IMR-90 (cell line): Measurements from ENCODE around the gene ADORA2A. TPM values are rescaled to one million over a fixed set of nuclear protein-coding genes. Genes with fewer than 3 reads are reported as not detected.

Source experiments
- ATAC-seq: fragments of 200-7000 bp; cut with Tn5 transposase; 2 replicates; pipeline ENCODE4 v1.9.1; 2020; ENCODE audit warnings: low read depth, mild to moderate bottlenecking, moderate library complexity
- BruUV-seq: library from RNA; stranded (reverse); fragments of 400-500 nt; replicated peaks from 2 replicates; lab custom pipeline; 2021; lab: Mats Ljungman, UMichigan
- CTCF ChIA-PET: fragments of 300-600 bp; formaldehyde crosslinking; extraction: SDS; loops from one replicate; lab custom pipeline; 2021; ENCODE audit warnings: antibody characterized with exemption; lab: Yijun Ruan, JAX
- POLR2A ChIA-PET: fragments of 300-600 bp; sonication (Branson Sonifier 250); formaldehyde crosslinking; loops from one replicate; lab custom pipeline; 2022; ENCODE audit warnings: antibody characterized with exemption; ENCODE audit not compliant: unreplicated experiment; lab: Charles Lee
- DNase-seq: peaks from one replicate; pipeline ENCODE4 v3.0.0; 2013
- H2AFZ ChIP-seq: replicated peaks from 2 replicates; pipeline ENCODE3; 2013; ENCODE audit warnings: low read length, mild to moderate bottlenecking; ENCODE audit not compliant: poor library complexity
- H2AK5ac ChIP-seq: 2 replicates; pipeline ENCODE4 v1.6.1; 2013; ENCODE audit warnings: low read depth, low read length, inconsistent platforms
- H2AK9ac ChIP-seq: replicated peaks from 2 replicates; pipeline ENCODE3; 2013; ENCODE audit warnings: mild to moderate bottlenecking, low read depth, low read length, moderate library complexity; ENCODE audit not compliant: poor library complexity
- H2BK120ac ChIP-seq: 2 replicates; pipeline ENCODE4 v1.6.1; 2013; ENCODE audit warnings: low read depth, low read length, inconsistent platforms
- H2BK15ac ChIP-seq: 3 replicates; pipeline ENCODE4 v1.6.1; 2013; ENCODE audit warnings: low read depth, low read length, inconsistent platforms
- H2BK20ac ChIP-seq: 2 replicates; pipeline ENCODE4 v1.6.1; 2013; ENCODE audit warnings: low read depth, mild to moderate bottlenecking, inconsistent platforms, low read length, moderate library complexity
- H2BK5ac ChIP-seq: 2 replicates; pipeline ENCODE4 v1.6.1; 2013; ENCODE audit warnings: mild to moderate bottlenecking, low read depth, low read length, inconsistent platforms; ENCODE audit not compliant: poor library complexity, severe bottlenecking
- H3K14ac ChIP-seq: replicated peaks from 2 replicates; pipeline ENCODE4 v1.6.1; 2013; ENCODE audit warnings: low read depth, low read length, inconsistent platforms
- H3K18ac ChIP-seq: 2 replicates; pipeline ENCODE4 v1.6.1; 2013; ENCODE audit warnings: low read depth, low read length, control low read depth
- H3K23ac ChIP-seq: 2 replicates; pipeline ENCODE4 v1.6.1; 2013; ENCODE audit warnings: low read depth, low read length, inconsistent platforms
- H3K27ac ChIP-seq: 2 replicates; pipeline ENCODE4 v1.5.1; 2013; ENCODE audit warnings: mild to moderate bottlenecking, control low read depth, low read length; ENCODE audit not compliant: insufficient read depth
- H3K27me3 ChIP-seq: 2 replicates; pipeline ENCODE4 v1.6.1; 2013; ENCODE audit warnings: low read length; ENCODE audit not compliant: control insufficient read depth, insufficient read depth
- H3K36me3 ChIP-seq: 2 replicates; pipeline ENCODE4 v1.6.1; 2013; ENCODE audit warnings: low read length, mixed read lengths; ENCODE audit not compliant: control insufficient read depth, insufficient read depth
- H3K4ac ChIP-seq: 2 replicates; pipeline ENCODE4 v1.6.1; 2013; ENCODE audit warnings: low read depth, low read length, inconsistent platforms
- H3K4me1 ChIP-seq: 2 replicates; pipeline ENCODE4 v1.6.1; 2013; ENCODE audit warnings: low read length, mixed read lengths; ENCODE audit not compliant: control insufficient read depth, insufficient read depth
- H3K4me2 ChIP-seq: 2 replicates; pipeline ENCODE4 v1.6.1; 2013; ENCODE audit warnings: low read depth, mild to moderate bottlenecking, control low read depth, low read length, moderate library complexity
- H3K4me3 ChIP-seq: 2 replicates; pipeline ENCODE4 v1.5.1; 2013; ENCODE audit warnings: low read depth, mild to moderate bottlenecking, control low read depth, low read length, moderate library complexity; ENCODE audit not compliant: insufficient read depth
- H3K56ac ChIP-seq: 2 replicates; pipeline ENCODE4 v1.6.1; 2013; ENCODE audit warnings: low read length, inconsistent platforms; ENCODE audit not compliant: insufficient read depth; ENCODE audit errors: extremely low read depth
- H3K79me1 ChIP-seq, 2 experiments: 2 replicates each; pipeline ENCODE4 v1.6.1; 2013; ENCODE audit warnings: low read length in 2 of 2, inconsistent platforms in 1 of 2, low read depth in 1 of 2
- H3K9ac ChIP-seq: 2 replicates; pipeline ENCODE4 v1.6.1; 2013; ENCODE audit warnings: low read depth, low read length, control low read depth
- H3K9me1 ChIP-seq: 2 replicates; pipeline ENCODE4 v1.6.1; 2013; ENCODE audit warnings: low read length, inconsistent platforms; ENCODE audit not compliant: insufficient read depth
- H3K9me3 ChIP-seq: 2 replicates; pipeline ENCODE4 v1.6.1; 2013; ENCODE audit warnings: low read length; ENCODE audit not compliant: control insufficient read depth, insufficient read depth
- H4K20me1 ChIP-seq: 2 replicates; pipeline ENCODE4 v1.6.1; 2013; ENCODE audit warnings: low read length, inconsistent platforms; ENCODE audit not compliant: insufficient read depth
- H4K5ac ChIP-seq: 2 replicates; pipeline ENCODE4 v1.6.1; 2013; ENCODE audit warnings: mild to moderate bottlenecking, low read depth, low read length, control low read depth
- H4K8ac ChIP-seq, 2 experiments: 2 replicates each; pipeline ENCODE4 v1.6.1; 2013; ENCODE audit warnings: low read depth in 2 of 2, low read length in 2 of 2, control low read depth in 1 of 2, inconsistent platforms in 1 of 2
- H4K91ac ChIP-seq: 2 replicates; pipeline ENCODE4 v1.6.1; 2013; ENCODE audit warnings: low read depth, low read length, inconsistent platforms; ENCODE audit not compliant: insufficient read depth
- BHLHE40 ChIP-seq: fragments of 150-350 bp; IDR thresholded peaks from 2 replicates; pipeline ENCODE4 v1.6.1; 2016; ENCODE audit warnings: mild to moderate bottlenecking, low read depth, low read length
- CEBPB ChIP-seq: IDR thresholded peaks from 2 replicates; pipeline ENCODE4 v1.6.1; 2012; ENCODE audit warnings: low read depth, low read length, improper control_type of control experiment
- FOS ChIP-seq: fragments of 150-350 bp; IDR thresholded peaks from 2 replicates; pipeline ENCODE4 v1.6.1; 2016; ENCODE audit warnings: low read depth, low read length
- POLR2A ChIP-seq: IDR thresholded peaks from 2 replicates; pipeline ENCODE4 v1.6.1; 2012; ENCODE audit warnings: mild to moderate bottlenecking, low read depth, low read length
- RAD21 ChIP-seq: IDR thresholded peaks from 2 replicates; pipeline ENCODE4 v1.6.1; 2012; ENCODE audit warnings: low read length, improper control_type of control experiment
- WGBS, 2 experiments: methylation state at CpG; one replicate each; pipeline versions ENCODE4 v1.1.5 to v1.1.7; 2013; ENCODE audit warnings: missing lambda C conversion rate in 2 of 2; ENCODE audit not compliant: insufficient read length in 1 of 2; ENCODE audit errors: extremely low coverage in 2 of 2; 5-methylcytosine and 5-hydroxymethylcytosine counted together
- dilution Hi-C: fragments of 300-500 bp; cut with HindIII; formaldehyde crosslinking; loops from one replicate; pipeline ENCODE4 v1.14.3; 2018; ENCODE audit warnings: low sequenced_read_pairs; ENCODE audit not compliant: unreplicated experiment
- in situ Hi-C: fragments of 300-500 bp; cut with MboI; formaldehyde crosslinking; loops from 3 replicates; pipeline ENCODE4 v1.14.3; 2019; ENCODE audit warnings: low sequenced_read_pairs, inconsistent platforms, mixed read lengths
- intact Hi-C: fragments of 100-400 bp; cut with micrococcal nuclease; formaldehyde crosslinking; loops from 2 replicates; pipeline ENCODE4 v1.10.0; 2022
- polyA plus RNA-seq, 3 experiments: library from polyadenylated mRNA; depleted of rRNA; stranded (reverse); fragments of >200 nt; gene quantifications; 2 replicates each; pipeline ENCODE4 v1.2.3, GENCODE V29; 2012; ENCODE audit warnings: low replicate concordance in 1 of 3
- total RNA-seq: library from RNA; depleted of rRNA; stranded (reverse); fragments of >200 nt; gene quantifications from 2 replicates; pipeline ENCODE4 v1.2.3, GENCODE V29; 2012

The ADORA2A gene
- total and polyA plus RNA-seq, 2 of the 4 experiments (the other 2 are of a cell fraction) = 0.36 to 1.1 TPM

GRCh38 chr22:24380905-24381230 lies 46.5 kb upstream of the ADORA2A start:
- no CpG with 5 or more reads among the region's 1 CpG for WGBS, 2 experiments

More at GRCh38 chr22:24380905-24381230, 46.5 kb upstream of the ADORA2A start:
- Histone ChIP-seq H3K56ac (no peak overlapping the region), H3K27me3 (no peaks in the 10 kb centered on the region), H3K27ac (no peak overlapping the region), H3K4me3 (no peak overlapping the region), H3K4me1 (no peaks in the 10 kb centered on the region), H2BK120ac (no peak overlapping the region), H3K4me2 (no peak overlapping the region), H2AK5ac (no peak overlapping the region), H2AK9ac (no peak overlapping the region), H3K9ac (no peak overlapping the region), H3K79me1 (peaks cover 2 to 20% of the 10 kb centered on the region in 2 experiments; a peak in 3 of 4 replicates), H4K20me1 (no peaks in the 10 kb centered on the region), H4K91ac (no peak overlapping the region), H3K36me3 (peaks cover 13% of the 10 kb centered on the region; the same call in 1 of the 2 replicates), H2BK5ac (no peak overlapping the region), H3K23ac (no peak overlapping the region), H2BK20ac (no peak overlapping the region), H3K14ac (no peak overlapping the region), H2BK15ac (no peak overlapping the region), H4K5ac (no peak overlapping the region), H3K4ac (no peak overlapping the region), H2AFZ (no peak overlapping the region), H3K18ac (no peak overlapping the region), H3K9me1 (0 out of 2 replicates have a peak, but pooled peaks cover 2% of the 10 kb centered on the region), H3K9me3 (no peaks in the 10 kb centered on the region), H4K8ac (no peak overlapping the region)
- CTCF ChIA-PET = no interaction called here
- dilution Hi-C loops = no loop called here
- POLR2A ChIA-PET = no interaction called here
- no peak for DNase-seq
- intact Hi-C loops = no loop called here
- no TSS peak for BruUV-seq
- no peak for ATAC-seq
- in situ Hi-C loops = no loop called here
- TF ChIP-seq RAD21 (no peak), BHLHE40 (no peak), FOS (no peak), POLR2A (no peak), CEBPB (no peak)
